GM18861 (cell line): ENCODE measurements around the gene FEN1.
A peak's percentile ranks its signal among the peaks of the same experiment; 100 is the strongest.

Source experiments
- ATAC-seq: cut with Tn5 transposase; IDR thresholded peaks from one replicate; pipeline ENCODE4 v1.9.1; 2021; ENCODE audit not compliant: unreplicated experiment

FEN1 gene

DNA sequence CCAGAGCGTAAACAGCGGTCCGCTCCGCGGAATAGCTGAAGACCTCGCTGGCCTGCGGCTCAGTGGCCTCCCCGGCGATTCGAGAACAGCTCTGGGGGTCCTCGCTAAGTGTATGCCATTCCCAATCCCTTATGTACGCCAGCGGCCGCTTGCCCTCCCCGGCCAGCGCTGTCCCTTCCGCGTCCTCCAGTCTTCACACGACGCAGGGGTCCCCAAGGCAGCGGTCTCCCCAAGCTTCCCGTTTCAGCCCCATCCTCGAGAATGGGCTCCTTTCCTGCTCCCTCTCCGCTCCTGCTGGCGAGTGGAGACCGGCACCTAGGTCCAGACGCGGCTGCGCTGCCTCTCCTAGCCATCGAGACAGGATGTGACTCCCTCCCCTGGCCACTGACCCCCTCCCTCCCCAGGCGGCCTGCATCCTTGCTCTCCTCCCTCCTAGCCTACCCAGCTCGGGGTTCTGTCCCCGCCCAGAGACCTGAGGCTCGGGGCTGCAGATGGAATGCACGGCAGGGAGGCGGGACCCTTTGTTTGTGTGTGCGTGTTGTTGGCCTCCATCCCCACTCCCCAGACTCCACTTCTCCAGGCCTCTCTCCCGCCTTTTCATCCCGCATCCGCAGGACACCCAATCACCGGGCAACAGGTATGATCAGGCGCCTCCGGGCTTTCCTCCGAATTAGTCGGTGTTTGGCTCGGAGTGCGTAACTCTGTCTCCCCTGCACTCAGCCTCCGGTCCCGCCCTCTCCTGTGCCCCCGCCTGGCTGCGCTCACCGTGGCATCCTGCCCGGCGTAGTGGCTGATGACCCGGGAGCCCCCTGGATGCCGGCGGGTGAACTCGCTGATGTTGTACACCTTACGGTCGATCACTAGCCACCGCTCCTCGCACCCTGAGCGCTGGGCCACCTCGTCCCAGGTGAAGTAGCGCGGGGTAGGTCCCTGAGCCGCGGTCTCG lies 23.4 kb downstream of the FEN1 start:
- peak; percentile 15 for ATAC-seq

- ATAC-seq: peak; percentile 43
Observed at GRCh38 chr11:61816736-61817455, 24.2 kb downstream of the FEN1 start, which contains the start of gene FADS1. Gene FADS1, minus strand, starts transcription at chr11:61817003. Its CDS starts 74 bp downstream, at chr11:61816929.

DNA sequence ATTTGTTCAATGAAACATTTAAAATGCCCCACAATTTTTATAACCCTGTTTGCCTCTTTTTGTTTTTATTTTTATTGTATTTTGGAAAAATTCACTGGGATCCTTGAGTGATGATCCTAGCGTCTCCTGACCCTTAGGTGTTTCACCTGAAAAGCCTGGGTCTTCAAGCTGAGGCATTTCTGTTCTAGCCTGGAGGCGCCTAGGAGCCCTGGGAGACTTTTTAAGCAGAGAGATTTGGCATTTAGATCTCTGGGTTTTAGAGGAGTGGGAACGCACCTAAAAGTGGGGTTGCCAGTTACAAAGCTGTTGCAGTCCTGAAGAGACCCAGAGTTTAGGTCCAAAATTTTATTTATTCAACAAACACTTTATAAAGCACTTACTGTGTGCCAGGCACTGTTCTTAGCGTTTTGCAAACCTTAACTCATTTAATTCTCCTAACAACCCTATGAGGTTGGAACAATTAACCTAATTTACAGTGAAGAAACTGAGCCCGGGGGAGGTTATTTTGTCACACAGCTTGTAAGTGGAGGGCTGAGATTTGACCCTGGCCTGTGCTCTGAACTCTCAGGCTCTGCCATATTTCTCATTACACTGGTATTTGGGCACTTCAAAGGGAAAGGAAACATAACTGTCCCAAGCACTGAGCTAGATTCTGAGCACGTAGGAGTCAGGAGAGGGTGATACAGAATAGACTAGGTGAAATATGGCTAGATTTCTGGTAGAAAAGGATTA lies 24.9 kb downstream of the FEN1 start:
- no peak for ATAC-seq

- ATAC-seq: no peak
Observed at GRCh38 chr11:61820174-61820573, 27.5 kb downstream of the FEN1 start.

- ATAC-seq: no peak
Observed at GRCh38 chr11:61826930-61827570, 34.3 kb downstream of the FEN1 start.

DNA sequence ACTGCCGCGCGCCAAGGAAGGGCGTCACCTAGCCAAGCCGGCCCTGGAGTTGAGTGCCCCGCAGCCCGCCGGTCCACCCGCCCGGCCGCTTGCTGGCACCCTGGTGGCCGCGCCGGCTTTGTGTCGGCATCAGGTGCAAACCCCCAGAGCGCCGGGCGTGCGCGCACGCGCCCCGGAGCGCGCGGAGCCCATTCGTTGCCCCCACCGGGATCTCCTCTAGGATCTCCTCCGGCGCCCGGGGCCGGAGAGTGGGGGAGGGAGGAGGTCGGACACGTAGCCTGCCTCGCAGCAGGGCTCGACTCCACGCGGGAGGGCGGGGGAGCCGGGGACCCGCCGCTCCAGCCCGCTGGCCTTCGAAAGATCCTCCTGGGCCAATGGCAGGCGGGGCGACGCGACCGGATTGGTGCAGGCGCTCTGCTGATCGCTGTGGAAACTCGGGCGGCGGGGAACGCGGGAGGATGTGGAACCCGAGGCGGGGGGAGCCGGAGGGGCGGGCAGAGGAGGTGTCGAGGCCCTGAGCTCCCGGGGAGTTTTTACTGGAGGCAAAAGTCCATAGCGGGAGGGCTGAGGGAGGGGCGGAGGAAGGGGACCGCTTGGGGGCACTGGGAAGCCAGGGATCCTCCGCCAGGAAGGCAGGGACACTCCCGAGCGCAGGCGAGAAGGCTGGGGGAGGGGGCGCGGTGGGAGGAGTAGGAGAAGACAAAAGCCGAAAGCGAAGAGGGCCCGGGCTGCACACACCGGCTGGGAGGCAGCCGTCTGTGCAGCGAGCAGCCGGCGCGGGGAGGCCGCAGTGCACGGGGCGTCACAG lies 35.1 kb downstream of the FEN1 start, which contains the start of gene FADS2:
Gene FADS2 (plus strand): TSS at position 730 of the 808 bp plus-strand sequence. CDS start 91 bp downstream, outside the sequence.
- ATAC-seq: peak; percentile 52

DNA sequence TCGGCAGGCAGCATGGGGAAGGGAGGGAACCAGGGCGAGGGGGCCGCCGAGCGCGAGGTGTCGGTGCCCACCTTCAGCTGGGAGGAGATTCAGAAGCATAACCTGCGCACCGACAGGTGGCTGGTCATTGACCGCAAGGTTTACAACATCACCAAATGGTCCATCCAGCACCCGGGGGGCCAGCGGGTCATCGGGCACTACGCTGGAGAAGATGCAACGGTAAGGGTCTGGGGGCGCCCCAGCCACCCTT lies 35.6 kb downstream of the FEN1 start:
- peak; percentile 15 for ATAC-seq

DNA sequence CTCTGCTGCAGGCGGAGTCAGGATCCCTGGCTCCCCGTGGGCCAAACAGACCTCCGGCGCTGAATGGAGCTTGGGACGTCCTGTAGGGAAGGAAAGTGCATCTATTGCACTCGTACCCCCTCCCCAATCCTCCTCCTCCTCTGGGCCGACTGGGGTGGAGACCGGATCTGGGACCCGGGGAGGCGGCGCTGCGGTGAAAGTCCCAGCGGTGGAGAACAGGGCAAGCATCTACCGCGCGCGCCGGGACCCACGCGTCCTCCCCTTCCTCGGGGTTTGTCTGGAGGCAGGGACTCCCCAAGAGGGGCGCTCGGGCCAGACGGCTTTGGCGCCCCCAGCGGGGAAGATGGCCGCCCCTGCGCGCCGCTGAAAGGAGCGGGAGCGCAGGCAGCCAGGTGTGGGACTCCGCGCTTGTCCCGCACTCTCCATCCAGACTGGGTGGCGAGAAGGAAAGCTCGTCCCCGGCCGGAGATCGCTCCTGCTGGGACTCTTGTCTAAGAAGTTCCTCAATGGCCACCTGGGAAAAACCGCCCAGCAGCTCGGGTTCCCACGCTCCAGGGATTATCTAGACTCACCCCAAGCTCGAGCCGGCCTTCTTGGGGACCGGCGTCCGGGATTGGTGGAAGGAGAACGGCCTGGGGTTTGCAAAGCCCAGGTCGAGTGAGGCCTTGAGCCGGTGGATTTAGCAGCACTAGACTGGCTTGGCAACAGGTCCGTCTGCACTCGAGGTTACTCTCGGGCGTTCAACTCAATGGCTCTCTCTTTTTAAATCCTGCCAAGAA lies 36.1 kb downstream of the FEN1 start:
- ATAC-seq: no peak

DNA sequence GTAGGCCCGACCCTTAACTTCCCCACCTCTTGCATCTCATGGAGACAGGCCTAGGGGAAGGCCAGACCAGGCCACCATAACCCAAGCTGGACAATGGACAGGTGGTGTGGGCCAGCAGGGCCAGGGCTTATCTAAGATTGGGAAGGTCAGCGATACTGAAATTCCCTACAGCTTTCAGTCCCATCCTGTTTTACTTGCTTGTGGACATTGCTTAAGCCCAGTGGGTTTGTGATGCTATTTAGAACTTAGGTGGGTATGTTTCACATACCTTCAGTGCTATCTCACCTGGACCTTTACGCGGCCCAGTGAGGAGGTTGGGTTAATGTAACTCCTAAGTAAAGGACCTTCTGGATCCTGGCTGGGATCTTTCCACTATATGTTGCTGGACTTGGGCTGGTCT lies 37.1 kb downstream of the FEN1 start:
- ATAC-seq: no peak

GRCh38 chr11:61830237-61831105 lies 37.8 kb downstream of the FEN1 start:
- ATAC-seq: no peak

DNA sequence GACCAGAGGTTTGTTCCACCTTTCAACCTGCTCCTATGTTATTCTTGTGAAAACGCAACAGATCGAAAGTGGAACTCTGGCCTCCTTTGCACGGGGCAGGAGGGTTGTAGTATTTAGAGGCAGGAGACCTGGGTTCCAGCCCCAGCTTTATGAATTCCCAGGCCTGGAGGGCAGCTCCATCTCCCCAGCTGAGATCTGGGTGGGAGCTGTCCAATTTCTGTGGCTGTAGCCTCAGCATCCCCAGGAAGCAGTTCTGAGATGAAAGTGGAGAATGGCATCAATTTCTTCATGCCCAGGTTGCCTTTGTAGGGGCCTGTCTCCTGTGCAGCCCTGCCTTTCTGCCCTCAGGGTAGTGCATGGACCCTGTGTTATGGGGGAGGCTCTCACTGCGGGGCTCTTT lies 39.5 kb downstream of the FEN1 start:
- ATAC-seq: no peak

DNA sequence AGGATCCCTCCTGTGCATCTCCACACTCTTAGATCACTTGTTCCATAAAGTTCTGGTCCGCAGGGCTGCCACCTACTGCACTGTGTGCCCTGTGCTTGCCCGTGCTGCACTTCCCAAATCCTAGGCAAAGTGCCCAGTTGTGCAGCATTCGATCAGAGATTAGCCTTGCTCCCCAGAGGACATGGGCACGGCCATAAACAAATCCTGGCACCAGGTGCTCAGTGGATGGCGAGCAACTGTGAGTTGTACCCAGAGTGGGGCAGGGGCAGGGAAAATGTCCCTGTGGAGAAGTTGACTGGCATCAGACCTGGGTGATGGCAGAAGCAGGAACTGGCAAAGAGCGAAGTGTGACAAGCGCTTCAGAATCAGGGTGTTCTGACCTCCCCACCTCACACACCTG lies 40.0 kb downstream of the FEN1 start:
- ATAC-seq: no peak

DNA sequence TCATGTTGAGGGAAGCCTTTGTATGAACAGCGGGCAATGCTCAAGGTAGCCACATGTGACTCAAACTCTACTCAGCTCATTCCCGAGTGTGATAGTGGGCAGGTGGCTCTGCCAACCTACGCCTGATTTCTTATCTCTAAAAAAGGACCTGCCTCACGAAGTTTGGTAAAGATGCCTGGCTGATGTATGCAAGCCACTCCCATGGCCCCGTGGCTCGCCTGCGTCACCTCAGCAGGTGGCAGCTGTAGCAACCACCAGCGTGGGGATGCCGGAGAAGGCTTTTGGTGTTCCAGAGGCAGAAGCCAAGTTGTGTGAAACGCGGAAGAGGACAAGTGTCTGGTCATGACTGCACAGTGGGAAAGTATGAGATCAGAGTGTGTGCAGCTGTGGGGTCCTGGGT lies 40.8 kb downstream of the FEN1 start:
- no peak for ATAC-seq

GRCh38 chr11:61833926-61834277 lies 41.2 kb downstream of the FEN1 start:
- ATAC-seq: no peak

DNA sequence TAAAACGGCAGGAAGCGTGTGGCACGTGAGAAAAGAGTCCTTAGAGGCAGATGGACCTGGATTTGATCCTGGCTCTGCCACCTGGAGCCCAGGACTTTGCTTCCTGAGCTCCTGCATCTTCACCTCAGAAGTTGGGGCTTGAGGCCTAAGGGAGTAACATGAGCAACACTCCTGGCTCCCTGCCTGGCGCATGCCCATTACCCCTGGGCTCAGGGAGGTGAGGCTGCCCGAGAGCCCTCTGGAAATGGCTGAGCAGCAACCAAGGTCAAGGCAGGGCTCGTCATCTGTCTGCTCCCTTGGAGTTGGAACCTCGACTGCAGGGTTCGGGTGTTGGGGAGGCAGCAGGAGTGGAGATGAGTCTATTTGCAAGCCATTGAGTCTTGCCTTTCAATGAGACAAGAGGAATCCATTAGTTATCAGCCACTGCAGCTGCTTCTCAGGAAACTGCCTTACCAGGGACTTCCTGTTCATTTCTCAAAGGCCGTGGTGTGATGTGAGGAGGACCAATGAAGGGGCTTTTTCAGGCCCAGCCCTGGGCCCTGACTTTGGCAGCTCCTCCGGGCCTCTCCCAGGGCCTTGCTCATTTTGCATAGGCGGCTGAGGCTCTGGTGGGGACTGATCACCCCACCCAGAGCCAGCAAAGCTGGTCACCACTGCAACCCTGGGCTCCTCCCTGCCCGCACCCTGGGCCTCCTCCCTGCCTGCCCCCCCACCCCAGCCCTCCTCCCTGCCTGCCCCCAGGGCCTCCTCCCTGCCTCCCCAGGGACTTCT lies 41.8 kb downstream of the FEN1 start:
- ATAC-seq: peak; percentile 80

DNA sequence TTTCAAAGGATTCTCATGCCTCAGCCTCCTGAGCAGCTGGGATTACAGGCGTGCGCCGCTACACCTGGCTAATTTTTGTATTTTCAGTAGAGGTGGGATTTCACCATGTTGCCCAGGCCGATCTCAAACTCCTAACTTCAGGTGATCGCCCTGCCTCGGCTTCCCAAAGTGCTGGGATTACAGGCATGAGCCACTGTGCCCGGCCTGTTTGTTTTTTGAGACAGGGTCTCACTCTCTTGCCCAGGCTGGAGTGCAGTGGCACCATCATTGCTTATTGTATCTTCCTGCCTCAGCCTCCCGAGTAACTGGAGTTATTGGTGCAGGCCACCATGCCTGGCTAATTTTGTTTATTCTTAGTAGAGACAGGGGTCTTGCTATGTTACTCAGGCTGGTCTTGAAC lies 43.5 kb downstream of the FEN1 start:
- no peak for ATAC-seq

GRCh38 chr11:61837411-61838005 lies 44.8 kb downstream of the FEN1 start:
- ATAC-seq: no peak
